SK-N-SH treated with all-trans-retinoic acid at 6 μM for 48 hours (cell line): ENCODE results near the gene TUT7.

Source experiments
- ATAC-seq: fragments of 200-7000 bp; cut with Tn5 transposase; 3 replicates; pipeline ENCODE4 v1.9.1; 2020; ENCODE audit warnings: mild to moderate bottlenecking, moderate library complexity
- ARNTL ChIP-seq: fragments of 450-650 bp; formaldehyde crosslinking; IDR thresholded peaks from 2 replicates; pipeline ENCODE4 v1.5.0; 2020; ENCODE audit warnings: low read depth, mild to moderate bottlenecking, moderate library complexity, borderline replicate concordance
- BACH2 ChIP-seq: fragments of 250-450 bp; sonication (Bioruptor Pico); IDR thresholded peaks from 2 replicates; pipeline ENCODE4 v1.9.0; 2021; ENCODE audit warnings: mild to moderate bottlenecking, borderline replicate concordance
- CREB5 ChIP-seq: fragments of 250-450 bp; sonication (Bioruptor Pico); IDR thresholded peaks from 2 replicates; pipeline ENCODE4 v1.5.1; 2020; ENCODE audit warnings: low read depth, mild to moderate bottlenecking, moderate library complexity
- CSRNP3 ChIP-seq: fragments of 250-450 bp; sonication (Bioruptor Pico); IDR thresholded peaks from 2 replicates; pipeline ENCODE4 v1.5.1; 2021; ENCODE audit warnings: mild to moderate bottlenecking, moderate library complexity
- ESRRG ChIP-seq: fragments of 250-450 bp; sonication (Bioruptor Pico); IDR thresholded peaks from 2 replicates; pipeline ENCODE4 v1.6.1; 2021; ENCODE audit warnings: mild to moderate bottlenecking
- GLIS3 ChIP-seq: fragments of 250-450 bp; sonication (Bioruptor Pico); IDR thresholded peaks from 2 replicates; pipeline ENCODE4 v1.5.0; 2020; ENCODE audit warnings: mild to moderate bottlenecking, moderate library complexity
- ISL1 ChIP-seq: fragments of 250-450 bp; sonication (Bioruptor Pico); IDR thresholded peaks from 2 replicates; pipeline ENCODE4 v2.1.2; 2022; ENCODE audit warnings: mild to moderate bottlenecking, moderate library complexity
- OSR1 ChIP-seq: fragments of 250-450 bp; sonication (Bioruptor Pico); IDR thresholded peaks from 2 replicates; pipeline ENCODE4 v1.8.0; 2022; ENCODE audit warnings: moderate library complexity, mild to moderate bottlenecking, inconsistent platforms
- PATZ1 ChIP-seq: fragments of 250-450 bp; sonication (Bioruptor Pico); IDR thresholded peaks from 2 replicates; pipeline ENCODE4 v1.8.0; 2020; ENCODE audit warnings: mild to moderate bottlenecking, moderate library complexity, borderline replicate concordance
- POU6F1 ChIP-seq: fragments of 250-450 bp; sonication (Bioruptor Pico); IDR thresholded peaks from 2 replicates; pipeline ENCODE4 v1.8.0; 2021; ENCODE audit warnings: low read depth, mild to moderate bottlenecking, moderate library complexity, borderline replicate concordance
- PPARA ChIP-seq: fragments of 250-450 bp; sonication (Bioruptor Pico); IDR thresholded peaks from 2 replicates; pipeline ENCODE4 v1.5.0; 2020; ENCODE audit warnings: mild to moderate bottlenecking, borderline replicate concordance
- RARB ChIP-seq: fragments of 250-450 bp; sonication (Bioruptor Pico); IDR thresholded peaks from 2 replicates; pipeline ENCODE4 v1.8.0; 2021; ENCODE audit warnings: mild to moderate bottlenecking, moderate library complexity
- SNAI2 ChIP-seq: fragments of 250-450 bp; sonication (Bioruptor Pico); IDR thresholded peaks from 2 replicates; pipeline ENCODE4 v1.5.0; 2020; ENCODE audit warnings: mild to moderate bottlenecking, moderate library complexity
- TCF4 ChIP-seq: fragments of 250-450 bp; sonication (Bioruptor Pico); IDR thresholded peaks from 2 replicates; pipeline ENCODE4 v1.8.0; 2021; ENCODE audit warnings: mild to moderate bottlenecking, moderate library complexity, borderline replicate concordance
- TOX ChIP-seq: fragments of 250-450 bp; sonication (Bioruptor Pico); IDR thresholded peaks from 2 replicates; pipeline ENCODE4 v1.8.0; 2021; ENCODE audit warnings: mild to moderate bottlenecking, moderate library complexity, borderline replicate concordance
- TSHZ2 ChIP-seq: fragments of 250-450 bp; sonication (Bioruptor Pico); IDR thresholded peaks from 2 replicates; pipeline ENCODE4 v1.5.0; 2020; ENCODE audit warnings: mild to moderate bottlenecking, moderate library complexity
- ZFP3 ChIP-seq: fragments of 250-450 bp; sonication (Bioruptor Pico); IDR thresholded peaks from 2 replicates; pipeline ENCODE4 v1.5.0; 2020; ENCODE audit warnings: mild to moderate bottlenecking, moderate library complexity
- ZFP30 ChIP-seq: fragments of 450-650 bp; formaldehyde crosslinking; IDR thresholded peaks from 2 replicates; pipeline ENCODE4 v1.5.0; 2022; ENCODE audit warnings: mild to moderate bottlenecking, moderate library complexity
- ZNF565 ChIP-seq: fragments of 450-650 bp; formaldehyde crosslinking; conservative IDR thresholded peaks from 2 replicates; pipeline ENCODE4 v1.5.0; 2020; ENCODE audit warnings: low read depth, mild to moderate bottlenecking, moderate library complexity
- ZNF70 ChIP-seq: fragments of 450-650 bp; formaldehyde crosslinking; IDR thresholded peaks from 2 replicates; pipeline ENCODE4 v1.5.0; 2020; ENCODE audit warnings: mild to moderate bottlenecking, moderate library complexity
- ZNF8 ChIP-seq: fragments of 450-650 bp; formaldehyde crosslinking; IDR thresholded peaks from 2 replicates; pipeline ENCODE4 v1.5.0; 2020; ENCODE audit warnings: mild to moderate bottlenecking, moderate library complexity

TUT7 gene

GRCh38 chr9:86340356-86341006 lies 13.7 kb downstream of the TUT7 start:
- TF ChIP-seq CSRNP3 (peak; percentile 69; the same call in 1 of the 2 replicates), POU6F1 (CRISPR knock-in tag) (no peak), SNAI2 (CRISPR knock-in tag) (0 out of 2 replicates have a peak, but pooled peaks have one; percentile 7), PATZ1 (CRISPR knock-in tag) (no peak; the same call in 1 of the 2 replicates), TOX (CRISPR knock-in tag) (no peak), ESRRG (CRISPR knock-in tag) (no peak), BACH2 (CRISPR knock-in tag) (no peak), ISL1 (CRISPR knock-in tag) (no peak), CREB5 (peak; percentile 88), ZNF8 (CRISPR knock-in tag) (no peak), OSR1 (CRISPR knock-in tag) (no peak), TCF4 (CRISPR knock-in tag) (peak; percentile 33; the same call in 1 of the 2 replicates), PPARA (CRISPR knock-in tag) (no peak), RARB (no peak)
- ATAC-seq: peak; percentile 87

- ATAC-seq: no peak
- TF ChIP-seq GLIS3 (no peak), ZFP3 (CRISPR knock-in tag) (no peak), SNAI2 (CRISPR knock-in tag) (no peak), ZNF70 (CRISPR knock-in tag) (no peak), OSR1 (CRISPR knock-in tag) (no peak), ARNTL (no peak), TCF4 (CRISPR knock-in tag) (no peak), ISL1 (CRISPR knock-in tag) (no peak), ZNF565 (CRISPR knock-in tag) (no peak), RARB (no peak), PPARA (CRISPR knock-in tag) (no peak), BACH2 (CRISPR knock-in tag) (no peak), ZFP30 (CRISPR knock-in tag) (no peak), ZNF8 (CRISPR knock-in tag) (no peak), TSHZ2 (CRISPR knock-in tag) (no peak), TOX (CRISPR knock-in tag) (no peak), CSRNP3 (no peak)
- TF ChIP-seq, all 23 proteins: peak for 0
Measured at GRCh38 chr9:86337469-86338108, 16.6 kb downstream of the TUT7 start.
